ENCODE data around the gene TMCC3.

- TF ChIP-seq CTCF (IDR thresholded peaks at IDR 0.05) (no peak), ZFX (IDR thresholded peaks at IDR 0.05; ENCODE audit: borderline replicate concordance) (no peak)
Observed at GRCh38 chr12:94641283-94641682, 9.1 kb downstream of the TMCC3 start.

Data from 22Rv1 (cell line).